ENCODE results near the gene KLHL34.

DNA sequence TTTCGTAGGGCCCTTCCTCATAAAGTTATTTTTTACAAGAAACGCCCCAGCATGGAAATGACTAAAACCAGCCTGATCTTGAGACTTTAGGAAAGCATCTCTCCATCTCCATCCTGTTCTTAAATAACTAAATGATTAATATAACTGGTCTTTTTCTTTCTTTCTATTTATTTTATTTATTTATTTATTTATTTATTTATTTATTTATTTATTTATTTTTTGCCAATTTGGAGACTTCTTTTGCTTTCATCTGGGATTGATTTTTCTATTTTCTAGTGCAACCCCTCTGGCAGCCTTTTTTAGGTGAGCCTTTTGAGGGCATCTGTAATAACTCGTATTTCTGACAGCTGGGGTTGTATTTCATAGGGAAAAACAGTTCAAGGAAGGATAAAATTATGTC lies 1.2 kb upstream of the KLHL34 start:
- TF ChIP-seq, protein P1, sequence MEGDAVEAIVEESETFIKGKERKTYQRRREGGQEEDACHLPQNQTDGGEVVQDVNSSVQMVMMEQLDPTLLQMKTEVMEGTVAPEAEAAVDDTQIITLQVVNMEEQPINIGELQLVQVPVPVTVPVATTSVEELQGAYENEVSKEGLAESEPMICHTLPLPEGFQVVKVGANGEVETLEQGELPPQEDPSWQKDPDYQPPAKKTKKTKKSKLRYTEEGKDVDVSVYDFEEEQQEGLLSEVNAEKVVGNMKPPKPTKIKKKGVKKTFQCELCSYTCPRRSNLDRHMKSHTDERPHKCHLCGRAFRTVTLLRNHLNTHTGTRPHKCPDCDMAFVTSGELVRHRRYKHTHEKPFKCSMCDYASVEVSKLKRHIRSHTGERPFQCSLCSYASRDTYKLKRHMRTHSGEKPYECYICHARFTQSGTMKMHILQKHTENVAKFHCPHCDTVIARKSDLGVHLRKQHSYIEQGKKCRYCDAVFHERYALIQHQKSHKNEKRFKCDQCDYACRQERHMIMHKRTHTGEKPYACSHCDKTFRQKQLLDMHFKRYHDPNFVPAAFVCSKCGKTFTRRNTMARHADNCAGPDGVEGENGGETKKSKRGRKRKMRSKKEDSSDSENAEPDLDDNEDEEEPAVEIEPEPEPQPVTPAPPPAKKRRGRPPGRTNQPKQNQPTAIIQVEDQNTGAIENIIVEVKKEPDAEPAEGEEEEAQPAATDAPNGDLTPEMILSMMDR (IDR thresholded peaks at IDR 0.05) = no peak
- no peak for TF ChIP-seq POLR2A (IDR thresholded peaks at IDR 0.05)

All from body of pancreas (tissue), 4 donors.